HG02642 (cell line): Measurements from ENCODE around the gene UGT1A3.

Source experiments
- ATAC-seq: cut with Tn5 transposase; IDR thresholded peaks from one replicate; pipeline ENCODE4 v1.9.1; 2021; ENCODE audit warnings: mild to moderate bottlenecking; ENCODE audit not compliant: unreplicated experiment, poor library complexity

The UGT1A3 gene

DNA sequence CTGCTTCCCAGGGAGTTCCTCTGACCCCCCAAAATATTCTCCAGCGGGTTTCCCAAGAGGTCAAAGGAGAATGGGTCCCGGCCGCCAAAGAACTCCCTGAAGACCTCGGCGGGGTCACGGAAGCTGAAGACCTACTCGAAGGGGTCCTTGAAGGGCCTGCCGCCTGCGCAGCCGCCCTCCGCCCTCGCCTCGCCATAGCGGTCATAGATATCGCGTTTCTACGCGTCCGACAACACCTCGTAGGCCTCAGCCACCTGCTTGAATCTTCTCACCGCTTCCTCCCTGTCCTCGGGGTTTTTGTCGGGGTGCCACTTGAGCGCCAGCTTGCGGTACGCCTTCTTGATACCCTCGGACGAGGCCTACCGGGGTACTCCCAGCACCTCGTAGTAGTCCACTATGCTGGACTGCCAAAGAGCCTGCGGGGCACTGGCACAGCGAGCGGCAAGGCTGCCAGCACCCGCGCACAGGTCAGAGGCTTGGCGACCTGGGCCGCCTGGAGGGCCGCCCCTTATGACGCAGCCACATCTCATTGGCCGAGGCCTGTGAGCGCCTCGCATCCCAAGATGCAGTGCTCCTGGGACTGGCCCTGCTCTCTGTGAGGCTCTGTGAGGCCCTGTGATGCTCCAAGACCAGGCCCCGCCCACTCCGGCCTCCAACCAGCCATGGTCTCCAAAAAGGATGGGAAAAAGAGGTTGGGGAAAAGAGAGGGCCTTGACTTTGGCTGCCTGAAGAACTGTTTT lies 26.2 kb downstream of the UGT1A3 start:
- ATAC-seq, result no peak

DNA sequence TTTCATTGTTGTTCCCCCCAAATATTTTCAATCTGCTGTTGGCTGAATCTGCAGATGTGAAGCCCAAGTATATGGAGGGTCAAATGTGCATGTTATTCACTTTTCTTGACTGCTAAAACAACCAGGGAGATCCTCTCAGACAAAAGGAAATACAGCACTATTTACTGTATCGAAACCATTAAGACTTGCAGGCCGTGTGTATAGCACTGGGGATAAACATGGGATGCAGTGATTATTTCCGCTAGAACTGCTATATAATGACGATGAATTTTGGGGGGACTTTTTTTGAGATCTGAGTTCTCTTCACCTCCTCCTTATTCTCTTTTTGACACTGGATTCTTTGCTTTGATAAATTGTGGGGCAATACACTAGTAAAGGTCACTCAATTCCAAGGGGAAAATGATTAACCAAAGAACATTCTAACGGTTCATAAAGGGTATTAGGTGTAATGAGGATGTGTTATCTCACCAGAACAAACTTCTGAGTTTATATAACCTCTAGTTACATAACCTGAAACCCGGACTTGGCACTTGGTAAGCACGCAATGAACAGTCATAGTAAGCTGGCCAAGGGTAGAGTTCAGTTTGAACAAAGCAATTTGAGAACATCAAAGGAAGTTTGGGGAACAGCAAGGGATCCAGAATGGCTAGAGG lies 27.7 kb downstream of the UGT1A3 start:
- ATAC-seq, result no peak

GRCh38 chr2:233758141-233758540 lies 29.3 kb downstream of the UGT1A3 start:
- ATAC-seq, result no peak

GRCh38 chr2:233758849-233759248 lies 30.0 kb downstream of the UGT1A3 start:
- no peak for ATAC-seq

- no peak for ATAC-seq
Measured at GRCh38 chr2:233760043-233760442, 31.2 kb downstream of the UGT1A3 start, which contains the start of gene UGT1A1. TSS of gene UGT1A1 (plus strand) at chr2:233760270. CDS start at chr2:233760288, 18 bp downstream.

- no peak for ATAC-seq
Measured at GRCh38 chr2:233761040-233761769, 32.4 kb downstream of the UGT1A3 start.

GRCh38 chr2:233764264-233764663 lies 35.4 kb downstream of the UGT1A3 start:
- ATAC-seq, result no peak

DNA sequence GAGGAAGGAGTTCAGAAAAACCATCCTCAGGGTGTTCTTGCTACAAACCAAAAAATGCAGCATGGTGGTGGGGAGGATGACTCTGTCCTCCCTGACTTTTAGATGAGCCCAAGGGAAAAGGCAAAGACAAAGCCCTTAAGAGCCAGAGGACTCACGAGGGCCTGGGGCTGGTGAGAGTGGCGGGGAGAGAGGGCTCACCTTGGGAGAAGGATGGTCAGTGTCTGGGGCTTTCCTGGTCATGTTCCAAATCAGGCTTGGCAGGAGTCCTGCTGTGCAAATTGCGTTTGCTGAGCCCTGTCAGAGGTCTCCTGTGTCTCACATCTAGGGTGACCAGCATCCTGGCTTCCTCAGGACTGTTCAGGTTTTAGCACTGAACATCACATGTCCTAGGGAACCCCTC lies 35.9 kb downstream of the UGT1A3 start:
- ATAC-seq, result no peak

GRCh38 chr2:233766416-233766815 lies 37.6 kb downstream of the UGT1A3 start:
- ATAC-seq, result no peak

DNA sequence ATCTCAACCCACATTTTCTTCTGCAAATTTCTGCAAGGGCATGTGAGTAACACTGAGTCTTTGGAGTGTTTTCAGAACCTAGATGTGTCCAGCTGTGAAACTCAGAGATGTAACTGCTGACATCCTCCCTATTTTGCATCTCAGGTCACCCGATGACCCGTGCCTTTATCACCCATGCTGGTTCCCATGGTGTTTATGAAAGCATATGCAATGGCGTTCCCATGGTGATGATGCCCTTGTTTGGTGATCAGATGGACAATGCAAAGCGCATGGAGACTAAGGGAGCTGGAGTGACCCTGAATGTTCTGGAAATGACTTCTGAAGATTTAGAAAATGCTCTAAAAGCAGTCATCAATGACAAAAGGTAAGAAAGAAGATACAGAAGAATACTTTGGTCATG lies 39.2 kb downstream of the UGT1A3 start:
- no peak for ATAC-seq

GRCh38 chr2:233769260-233769659 lies 40.4 kb downstream of the UGT1A3 start:
- ATAC-seq, result no peak

GRCh38 chr2:233772153-233772552 lies 43.3 kb downstream of the UGT1A3 start:
- no peak for ATAC-seq

DNA sequence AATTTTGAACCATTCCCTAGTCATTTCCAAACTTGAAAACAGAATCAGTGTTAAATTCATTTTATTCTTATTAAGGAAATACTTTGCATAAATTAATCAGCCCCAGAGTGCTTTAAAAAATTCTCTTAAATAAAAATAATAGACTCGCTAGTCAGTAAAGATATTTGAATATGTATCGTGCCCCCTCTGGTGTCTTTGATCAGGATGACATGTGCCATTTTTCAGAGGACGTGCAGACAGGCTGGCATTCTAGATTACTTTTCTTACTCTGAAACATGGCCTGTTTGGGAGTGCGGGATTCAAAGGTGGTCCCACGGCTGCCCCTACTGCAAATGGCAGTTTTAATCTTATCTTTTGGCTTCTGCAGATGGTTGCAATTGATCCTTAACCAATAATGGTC lies 43.7 kb downstream of the UGT1A3 start:
- ATAC-seq, result no peak

DNA sequence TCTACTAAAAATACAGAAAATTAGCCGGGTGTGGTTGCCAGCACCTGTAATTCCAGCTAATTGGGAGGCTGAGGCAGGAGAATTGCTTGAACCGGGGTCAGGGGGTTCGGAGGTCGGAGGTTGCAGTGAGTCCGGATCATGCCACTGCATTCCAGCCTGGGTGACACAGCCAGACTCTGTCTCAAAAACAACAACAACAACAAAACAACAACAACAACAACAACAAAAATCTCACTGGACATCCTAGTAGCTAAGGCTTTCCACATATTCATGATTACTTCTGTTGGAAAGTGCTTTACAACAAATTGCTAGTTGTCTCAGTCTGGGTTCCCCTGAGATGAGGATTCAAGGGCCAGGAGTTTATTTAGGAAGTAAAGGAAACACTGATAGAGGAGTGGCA lies 45.0 kb downstream of the UGT1A3 start:
- ATAC-seq, result no peak

DNA sequence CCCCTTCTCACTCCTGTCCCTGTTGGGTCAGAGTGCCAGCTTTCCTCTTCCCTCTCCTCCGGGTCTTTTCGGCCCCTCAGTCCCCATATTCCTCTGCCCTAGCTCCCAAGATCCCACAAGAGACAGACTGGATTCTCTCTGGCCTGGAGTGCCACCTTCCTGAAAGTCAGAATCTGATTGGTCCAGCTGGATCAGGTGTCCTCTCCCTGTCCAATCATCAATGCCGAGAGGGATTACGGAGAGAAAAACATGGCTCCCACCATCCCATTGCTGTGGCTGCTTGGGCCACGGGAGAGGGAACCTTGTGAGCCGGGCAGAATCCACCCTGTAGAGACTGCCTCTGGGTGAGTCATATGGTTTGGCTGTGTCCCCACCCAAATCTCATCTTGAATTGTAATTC lies 46.6 kb downstream of the UGT1A3 start:
- ATAC-seq, result no peak

DNA sequence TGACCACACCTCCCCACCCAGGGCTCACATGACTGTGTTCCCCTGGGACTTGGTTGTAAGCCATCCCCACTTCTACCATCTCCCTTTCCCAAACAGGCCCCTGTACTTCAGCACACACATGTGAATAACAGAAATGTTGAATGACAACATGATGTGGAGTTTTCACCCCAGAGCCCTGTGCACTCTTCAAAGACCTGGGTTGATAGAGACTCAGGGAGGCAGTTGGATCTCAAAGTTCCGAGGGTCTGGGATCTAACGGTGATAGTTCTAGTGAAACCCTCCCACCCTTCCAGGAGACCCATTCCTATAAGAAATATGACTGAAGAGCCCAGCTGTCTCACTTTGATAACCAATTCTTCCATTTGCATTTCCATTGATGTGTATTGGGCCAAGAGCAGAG lies 49.2 kb downstream of the UGT1A3 start, which contains the start of gene MROH2A:
TSS of gene MROH2A (plus strand) at position 301 of the 400 bp plus-strand sequence. CDS start 1,029 bp downstream, outside the sequence.
- ATAC-seq, result no peak

DNA sequence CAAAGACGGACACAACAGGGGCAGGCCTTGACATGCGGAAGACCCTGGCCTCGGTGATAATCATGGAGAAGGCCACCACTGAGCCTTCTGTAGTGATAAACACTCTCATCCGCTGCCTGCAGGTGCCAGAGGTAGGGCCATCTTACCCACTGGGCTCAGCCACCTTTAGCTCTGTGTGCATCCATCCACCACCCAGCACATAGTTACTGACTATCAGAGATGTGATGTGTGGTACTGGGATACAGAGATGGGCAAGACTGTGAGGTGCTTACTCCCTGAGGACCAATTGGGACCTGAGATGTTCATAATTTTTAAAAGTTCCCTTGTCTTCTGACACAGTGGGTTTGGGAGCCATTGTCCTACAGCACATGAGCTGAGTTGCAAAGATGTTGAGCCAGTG lies 50.9 kb downstream of the UGT1A3 start:
- ATAC-seq, result no peak

GRCh38 chr2:233780771-233781170 lies 51.9 kb downstream of the UGT1A3 start:
- ATAC-seq, result no peak

DNA sequence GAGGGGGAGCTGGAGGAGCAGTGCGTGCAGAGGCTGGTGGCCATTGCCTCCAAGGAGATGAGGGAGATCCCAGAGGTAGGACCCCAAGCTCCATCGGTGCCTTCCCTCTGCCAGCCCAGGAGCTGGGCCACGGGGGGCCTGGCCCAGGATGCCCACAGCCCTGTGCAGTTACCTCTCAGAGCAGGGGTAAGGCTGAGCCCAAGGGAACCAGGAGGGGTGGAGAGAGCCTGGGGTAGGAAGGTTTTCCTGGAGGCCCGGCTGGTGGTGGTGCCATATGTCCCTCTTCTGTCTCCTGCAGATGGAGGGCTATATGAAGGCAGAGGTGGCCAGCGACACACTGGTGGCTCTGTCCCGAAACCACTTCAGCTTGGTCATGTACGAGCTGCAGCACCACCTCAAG lies 60.7 kb downstream of the UGT1A3 start:
- no peak for ATAC-seq

DNA sequence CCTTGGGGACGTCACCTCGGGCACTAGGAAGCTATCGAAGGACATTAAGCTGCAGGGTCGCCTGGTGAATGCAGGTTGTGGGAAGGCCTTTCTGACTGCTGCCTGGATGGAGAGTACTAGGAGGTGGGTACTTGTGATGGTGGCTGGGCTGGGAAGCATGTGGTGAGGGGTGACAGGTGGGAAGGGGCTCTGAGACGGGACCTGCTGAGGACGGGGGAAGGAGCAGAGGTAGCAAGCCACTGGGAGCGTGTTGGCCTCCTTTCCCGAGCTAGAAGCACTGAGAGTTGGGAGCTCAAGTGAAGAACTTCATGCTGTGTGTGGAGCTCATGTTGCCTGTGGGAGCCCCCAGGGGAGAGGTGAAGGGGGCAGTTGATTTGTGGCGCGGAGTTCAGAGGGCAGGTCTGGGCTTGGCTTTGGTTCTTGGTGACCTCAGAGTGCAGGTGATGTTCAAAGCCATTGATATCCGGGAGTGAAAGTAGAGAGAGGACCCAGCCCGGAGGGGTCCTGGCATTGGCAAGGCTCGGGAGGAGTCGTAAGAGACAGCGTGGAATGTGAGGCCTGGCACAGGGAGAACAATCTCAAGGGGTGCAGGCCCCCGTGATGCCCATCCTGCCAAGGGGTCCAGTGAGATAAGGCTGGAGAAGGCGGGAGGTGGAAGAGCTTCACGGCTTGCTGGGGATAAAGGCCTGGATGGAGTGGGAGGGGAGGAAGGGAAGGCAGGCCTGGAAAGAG lies 62.5 kb downstream of the UGT1A3 start:
- no peak for ATAC-seq
